Keratinocyte (primary cell): Measurements from ENCODE around the gene OR52H1.

ENCODE experiments used
- EZH2 ChIP-seq: IDR thresholded peaks from one replicate; pipeline ENCODE4 v1.6.1; 2012; ENCODE audit warnings: inconsistent platforms, mild to moderate bottlenecking, low read length, moderate library complexity
- TF ChIP-seq, protein P1 (sequence below), 3 experiments: IDR thresholded peaks in 1 of 3; conservative IDR thresholded peaks in 1 of 3; optimal IDR thresholded peaks in 1 of 3; 2 replicates in 2 of 3; 3 replicates in 1 of 3; pipeline versions ENCODE3 to v1.5.1; 2011; ENCODE audit warnings: low read length in 3 of 3, mild to moderate bottlenecking in 3 of 3, moderate library complexity in 2 of 3, control low read depth in 1 of 3, inconsistent platforms in 1 of 3; ENCODE audit not compliant: insufficient read depth in 2 of 3; ENCODE audit errors: extremely low read depth in 1 of 3

DNA sequence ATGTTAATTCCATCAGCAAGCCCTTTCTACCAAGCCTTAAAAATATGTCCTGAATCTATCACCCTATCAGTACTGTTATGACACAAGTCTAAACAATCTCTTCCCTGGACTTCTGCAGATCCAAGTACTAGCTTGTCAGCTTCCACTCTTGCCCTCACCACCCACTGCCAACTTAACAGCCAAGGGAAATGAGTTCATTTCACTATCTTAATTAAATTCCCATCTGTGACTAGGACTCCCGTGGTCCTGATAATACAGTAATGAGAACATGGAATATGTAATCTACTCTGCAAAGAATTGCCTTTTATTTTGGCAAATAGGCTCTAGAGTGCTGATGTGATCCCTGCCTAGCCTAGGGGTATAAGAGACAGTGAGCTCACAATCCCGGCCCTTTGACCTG lies 48.7 kb downstream of the OR52H1 start:
- no peak for TF ChIP-seq EZH2
- TF ChIP-seq, protein P1, sequence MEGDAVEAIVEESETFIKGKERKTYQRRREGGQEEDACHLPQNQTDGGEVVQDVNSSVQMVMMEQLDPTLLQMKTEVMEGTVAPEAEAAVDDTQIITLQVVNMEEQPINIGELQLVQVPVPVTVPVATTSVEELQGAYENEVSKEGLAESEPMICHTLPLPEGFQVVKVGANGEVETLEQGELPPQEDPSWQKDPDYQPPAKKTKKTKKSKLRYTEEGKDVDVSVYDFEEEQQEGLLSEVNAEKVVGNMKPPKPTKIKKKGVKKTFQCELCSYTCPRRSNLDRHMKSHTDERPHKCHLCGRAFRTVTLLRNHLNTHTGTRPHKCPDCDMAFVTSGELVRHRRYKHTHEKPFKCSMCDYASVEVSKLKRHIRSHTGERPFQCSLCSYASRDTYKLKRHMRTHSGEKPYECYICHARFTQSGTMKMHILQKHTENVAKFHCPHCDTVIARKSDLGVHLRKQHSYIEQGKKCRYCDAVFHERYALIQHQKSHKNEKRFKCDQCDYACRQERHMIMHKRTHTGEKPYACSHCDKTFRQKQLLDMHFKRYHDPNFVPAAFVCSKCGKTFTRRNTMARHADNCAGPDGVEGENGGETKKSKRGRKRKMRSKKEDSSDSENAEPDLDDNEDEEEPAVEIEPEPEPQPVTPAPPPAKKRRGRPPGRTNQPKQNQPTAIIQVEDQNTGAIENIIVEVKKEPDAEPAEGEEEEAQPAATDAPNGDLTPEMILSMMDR (optimal IDR thresholded peaks at IDR 0.05 in 1 of 3, IDR thresholded peaks at IDR 0.05 in 1 of 3, conservative IDR thresholded peaks at IDR 0.05 in 1 of 3; ENCODE audit: extremely low read depth in 1 of 3, insufficient read depth in 2 of 3, low read length in 3 of 3), result no peak
